K562 (cell line): Measurements from ENCODE around the gene SLCO2A1. TPM values are rescaled to one million over a fixed set of nuclear protein-coding genes. Genes with fewer than 3 reads are reported as not detected.

Experiments used
- ATAC-seq: fragments of 200-7000 bp; cut with Tn5 transposase; 3 replicates; pipeline ENCODE4 v1.9.1; 2020; ENCODE audit warnings: moderate library complexity
- BruUV-seq: library from RNA; stranded (reverse); fragments of 400-500 nt; replicated peaks from 2 replicates; lab custom pipeline; 2021; lab: Mats Ljungman, UMichigan
- CTCF ChIA-PET: fragments of 300-600 bp; formaldehyde crosslinking; extraction: SDS; loops from one replicate; lab custom pipeline; 2021; ENCODE audit warnings: low intra/inter-chr PET ratio; lab: Yijun Ruan, JAX
- POLR2A ChIA-PET: fragments of 300-600, 350-650 bp; sonication (Branson Sonifier 250); formaldehyde crosslinking; extraction: SDS; loops from one replicate; lab custom pipeline; 2021; ENCODE audit warnings: antibody characterized with exemption, inconsistent platforms; lab: Yijun Ruan, JAX
- DNase-seq, 4 experiments: peaks; one replicate each; pipeline versions ENCODE4 v3.0.0 to v3.0.0-alpha.2; 2011 to 2018; ENCODE audit warnings: low spot score in 3 of 4, mixed read lengths in 3 of 4; ENCODE audit errors: extremely low read depth in 1 of 4
- FAIRE-seq: peaks from 2 replicates; lab custom pipeline; 2011; peaks lifted over from hg19 to GRCh38; lab: Jason Lieb, UNC
- H2AFZ ChIP-seq: 2 replicates; pipeline ENCODE4 v1.6.0; 2011; ENCODE audit warnings: low read depth, low read length, control low read depth, inconsistent platforms
- H3K27ac ChIP-seq: fragments of 200-600 bp; 3 replicates; pipeline ENCODE4 v1.8.0; 2011; ENCODE audit warnings: low read depth, mild to moderate bottlenecking, control low read depth, inconsistent platforms, low read length, moderate library complexity, mixed read lengths; ENCODE audit errors: extremely low read depth
- H3K27me3 ChIP-seq, 2 experiments: fragments of 300-600 bp in 1 of 2; 2 replicates in 1 of 2; 3 replicates in 1 of 2; pipeline versions ENCODE4 v1.6.0 to v1.8.0; 2011; ENCODE audit warnings: inconsistent platforms in 2 of 2, low read length in 2 of 2, mild to moderate bottlenecking in 1 of 2, mixed read lengths in 1 of 2, moderate library complexity in 1 of 2; ENCODE audit not compliant: control insufficient read depth in 2 of 2, insufficient read depth in 2 of 2
- H3K36me3 ChIP-seq: fragments of 300-600 bp; 3 replicates; pipeline ENCODE4 v1.8.0; 2011; ENCODE audit warnings: mild to moderate bottlenecking, low read length, inconsistent platforms; ENCODE audit not compliant: control insufficient read depth, insufficient read depth
- H3K4me1 ChIP-seq, 2 experiments: fragments of 200-600 bp in 1 of 2; replicated peaks in 1 of 2; 2 replicates in 1 of 2; 3 replicates in 1 of 2; pipeline versions ENCODE4 v1.5.1 to v1.8.0; 2011; ENCODE audit warnings: inconsistent platforms in 2 of 2, low read length in 2 of 2, mild to moderate bottlenecking in 1 of 2, mixed read lengths in 1 of 2, moderate library complexity in 1 of 2; ENCODE audit not compliant: control insufficient read depth in 2 of 2, insufficient read depth in 2 of 2
- H3K4me2 ChIP-seq: 2 replicates; pipeline ENCODE4 v1.6.1; 2011; ENCODE audit warnings: low read length, control low read depth, inconsistent platforms, mixed read lengths; ENCODE audit not compliant: insufficient read depth
- H3K4me3 ChIP-seq: fragments of 200-600 bp; sonication (generic), shearing (Covaris generic); 2 replicates; pipeline ENCODE4 v1.5.1; 2016; ENCODE audit warnings: control low read depth, inconsistent platforms
- H3K79me2 ChIP-seq: fragments of 200-600 bp; 3 replicates; pipeline ENCODE4 v1.8.0; 2011; ENCODE audit warnings: low read length, inconsistent platforms; ENCODE audit not compliant: control insufficient read depth, insufficient read depth
- H3K9ac ChIP-seq, 2 experiments: 2 replicates each; pipeline versions ENCODE4 v1.6.0 to v1.6.1; 2011; ENCODE audit warnings: low read depth in 2 of 2, low read length in 2 of 2, control low read depth in 1 of 2, inconsistent platforms in 1 of 2, mild to moderate bottlenecking in 1 of 2, mixed read lengths in 1 of 2; ENCODE audit not compliant: insufficient read depth in 1 of 2
- H3K9me1 ChIP-seq: one replicate; pipeline ENCODE4 v1.6.0; 2011; ENCODE audit warnings: inconsistent platforms, mild to moderate bottlenecking, low read length, moderate library complexity; ENCODE audit not compliant: control insufficient read depth, insufficient read depth
- H3K9me3 ChIP-seq: replicated peaks from 2 replicates; pipeline ENCODE4 v1.5.1; 2011; ENCODE audit warnings: low read depth, low read length, inconsistent platforms; ENCODE audit not compliant: control insufficient read depth, insufficient read depth
- H4K20me1 ChIP-seq: replicated peaks from 2 replicates; pipeline ENCODE4 v1.6.1; 2011; ENCODE audit warnings: low read length, inconsistent platforms, mixed read lengths; ENCODE audit not compliant: control insufficient read depth, insufficient read depth
- ETV6 ChIP-seq, 3 experiments: fragments of 150-350 bp in 1 of 3; sonication (generic) in 1 of 3; formaldehyde crosslinking in 1 of 3; IDR thresholded peaks; 2 replicates each; pipeline versions ENCODE4 v1.6.1 to v1.8.0; 2014 to 2022; ENCODE audit warnings: borderline replicate concordance in 2 of 3, low read depth in 2 of 3, antibody characterized with exemption in 1 of 3, low read length in 1 of 3, mild to moderate bottlenecking in 1 of 3, missing genetic modification reagents in 1 of 3
- FOXJ3 ChIP-seq: sonication (generic); formaldehyde crosslinking; IDR thresholded peaks from 2 replicates; pipeline ENCODE4 v1.4.0; 2020; ENCODE audit warnings: mild to moderate bottlenecking, missing genetic modification reagents
- FOXK2 ChIP-seq, 2 experiments: fragments of 450-650 bp; IDR thresholded peaks in 1 of 2; conservative IDR thresholded peaks in 1 of 2; 2 replicates each; pipeline ENCODE4 v1.6.1; 2016; ENCODE audit warnings: low read depth in 2 of 2, mild to moderate bottlenecking in 1 of 2
- SP1 ChIP-seq: sonication (generic); formaldehyde crosslinking; IDR thresholded peaks from 2 replicates; pipeline ENCODE4 v1.8.1; 2022; ENCODE audit warnings: mild to moderate bottlenecking, missing genetic modification reagents
- TAL1 ChIP-seq: fragments of 450-650 bp; IDR thresholded peaks from 2 replicates; pipeline ENCODE4 v1.6.1; 2016; ENCODE audit warnings: mild to moderate bottlenecking
- ZNF24 ChIP-seq: fragments of 450-650 bp; IDR thresholded peaks from 2 replicates; pipeline ENCODE4 v1.6.1; 2016
- WGBS: fragments of 100-300 bp; shearing (Covaris generic); methylation state at CpG from one replicate; pipeline ENCODE4 v1.1.6; 2016; ENCODE audit warnings: low coverage, mixed read lengths; ENCODE audit not compliant: insufficient coverage; ENCODE audit errors: missing lambda C conversion rate; 5-methylcytosine and 5-hydroxymethylcytosine counted together
- in situ Hi-C: fragments of 300-500 bp; cut with MboI; formaldehyde crosslinking; loops from 4 replicates; pipeline ENCODE4 v1.15.0; 2018; ENCODE audit warnings: inconsistent platforms, mixed read lengths
- intact Hi-C: fragments of 100-400 bp; cut with micrococcal nuclease; formaldehyde crosslinking; loops from 2 replicates; pipeline ENCODE4 v1.14.2; 2022
- polyA plus RNA-seq, 8 experiments: library from polyadenylated mRNA; depleted of rRNA in 4 of 8; stranded (reverse) in 5 of 8; unstranded in 3 of 8; fragments of >200 nt; fragmentation: Nextera tagmentation in 2 of 8; fragmentation: Illumina TruSeq in 1 of 8; extraction: Ambion mirVana in 2 of 8; extraction: Trizol in 1 of 8; gene quantifications; 2 replicates each; pipeline versions ENCODE4 v1.2.1 to v1.2.3, GENCODE V29; 2011 to 2014; ENCODE audit warnings: inconsistent platforms in 1 of 8, missing spikeins in 1 of 8
- total RNA-seq, 7 experiments: library from RNA; depleted of rRNA in 6 of 7; stranded (reverse); fragments of >200 nt in 6 of 7; fragmentation: Illumina TruSeq in 2 of 7; extraction: Trizol in 2 of 7; gene quantifications; 2 replicates each; pipeline versions ENCODE4 v1.2.1 to v1.2.3, GENCODE V29; 2011 to 2021; ENCODE audit warnings: low replicate concordance in 1 of 7
- TF ChIP-seq, protein P1 (sequence below): fragments of 450-650 bp; IDR thresholded peaks from 2 replicates; pipeline ENCODE4 v1.6.1; 2016; ENCODE audit warnings: low read depth
- TF ChIP-seq, protein P2 (sequence below): sonication (generic); formaldehyde crosslinking; IDR thresholded peaks from 2 replicates; pipeline ENCODE4 v1.8.1; 2023; ENCODE audit warnings: missing genetic modification reagents, mild to moderate bottlenecking, borderline replicate concordance

Gene SLCO2A1
- total and polyA plus RNA-seq, 9 of the 15 experiments (the other 6 are each of a cell fraction or from before 2014, with no cell fraction given), result 0.16 to 1.0 TPM; not detected in 7

DNA sequence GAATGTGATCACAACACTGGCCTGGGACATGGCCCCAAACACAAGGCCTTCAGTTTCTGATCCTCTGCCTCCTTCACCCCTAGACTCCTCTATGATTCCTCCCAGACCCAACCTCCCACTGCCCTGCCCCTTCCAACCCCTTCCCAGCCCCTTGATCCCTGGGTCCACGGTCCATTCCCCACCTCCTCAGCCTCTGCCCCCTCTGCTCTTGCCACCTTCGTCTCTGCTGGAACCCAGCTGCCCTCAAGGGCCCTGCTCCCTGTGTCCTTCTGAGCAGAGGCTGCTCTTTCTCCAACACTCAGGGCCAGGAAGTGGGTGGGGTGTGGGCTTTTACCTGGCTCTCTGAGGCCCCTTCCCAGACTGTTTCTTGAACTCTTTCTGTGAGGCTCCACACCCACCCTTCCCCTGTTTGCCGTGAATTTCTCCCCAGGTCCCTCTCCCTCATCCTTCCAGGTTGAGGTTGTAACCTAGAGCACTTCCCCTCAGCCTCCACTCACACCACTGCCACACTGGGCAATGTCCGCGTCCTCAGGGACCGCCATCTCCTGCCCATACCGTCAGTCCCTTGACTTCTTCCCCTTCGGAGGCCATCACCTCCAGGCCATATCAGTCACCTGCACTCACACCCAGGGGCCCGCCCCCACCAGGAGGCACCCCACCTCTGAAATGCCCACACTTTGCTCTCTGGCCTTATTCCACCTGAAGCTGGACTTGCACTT lies 18.7 kb upstream of the SLCO2A1 start:
- no peaks in the 10 kb centered on the region for H3K36me3 ChIP-seq
- no peaks in the 10 kb centered on the region for H3K9me3 ChIP-seq
- H3K4me1 ChIP-seq, result no peaks in the 10 kb centered on the region; a peak in 1 of 5 replicates
- CTCF ChIA-PET, result no interaction called here
- FAIRE-seq, result no peak
- DNase-seq, result no peak
- no peak overlapping the region for H3K9ac ChIP-seq
- no peaks in the 10 kb centered on the region for H3K9me1 ChIP-seq
- H3K79me2 ChIP-seq, result no peaks in the 10 kb centered on the region
- no peaks in the 10 kb centered on the region for H3K27me3 ChIP-seq
- BruUV-seq, result no TSS peak
- no peaks in the 10 kb centered on the region for H4K20me1 ChIP-seq
- POLR2A ChIA-PET, result no interaction called here
- H2AFZ ChIP-seq, result no peak overlapping the region
- H3K27ac ChIP-seq, result no peak overlapping the region
- WGBS, result 0% methylated on average over 7 of the region's 9 CpGs
- H3K4me3 ChIP-seq, result no peak overlapping the region
- intact Hi-C loops (no loop called here), in situ Hi-C loops (no loop called here)
- H3K4me2 ChIP-seq, result no peak overlapping the region
- ATAC-seq, result no peak
- TF ChIP-seq FOXJ3 (CRISPR knock-in tag) (no peak), SP1 (no peak), TAL1 (no peak), FOXK2 (conservative IDR thresholded peaks at IDR 0.05 in 1 of 2, IDR thresholded peaks at IDR 0.05 in 1 of 2; ENCODE audit: low read depth in 2 of 2) (no peak), ETV6 (IDR thresholded peaks at IDR 0.05; ENCODE audit: borderline replicate concordance in 1 of 2, low read depth in 2 of 2, low read length in 1 of 2) (no peak), ETV6 (CRISPR knock-in tag; IDR thresholded peaks at IDR 0.05; ENCODE audit: borderline replicate concordance) (no peak), ZNF24 (no peak)
- TF ChIP-seq, protein P1, sequence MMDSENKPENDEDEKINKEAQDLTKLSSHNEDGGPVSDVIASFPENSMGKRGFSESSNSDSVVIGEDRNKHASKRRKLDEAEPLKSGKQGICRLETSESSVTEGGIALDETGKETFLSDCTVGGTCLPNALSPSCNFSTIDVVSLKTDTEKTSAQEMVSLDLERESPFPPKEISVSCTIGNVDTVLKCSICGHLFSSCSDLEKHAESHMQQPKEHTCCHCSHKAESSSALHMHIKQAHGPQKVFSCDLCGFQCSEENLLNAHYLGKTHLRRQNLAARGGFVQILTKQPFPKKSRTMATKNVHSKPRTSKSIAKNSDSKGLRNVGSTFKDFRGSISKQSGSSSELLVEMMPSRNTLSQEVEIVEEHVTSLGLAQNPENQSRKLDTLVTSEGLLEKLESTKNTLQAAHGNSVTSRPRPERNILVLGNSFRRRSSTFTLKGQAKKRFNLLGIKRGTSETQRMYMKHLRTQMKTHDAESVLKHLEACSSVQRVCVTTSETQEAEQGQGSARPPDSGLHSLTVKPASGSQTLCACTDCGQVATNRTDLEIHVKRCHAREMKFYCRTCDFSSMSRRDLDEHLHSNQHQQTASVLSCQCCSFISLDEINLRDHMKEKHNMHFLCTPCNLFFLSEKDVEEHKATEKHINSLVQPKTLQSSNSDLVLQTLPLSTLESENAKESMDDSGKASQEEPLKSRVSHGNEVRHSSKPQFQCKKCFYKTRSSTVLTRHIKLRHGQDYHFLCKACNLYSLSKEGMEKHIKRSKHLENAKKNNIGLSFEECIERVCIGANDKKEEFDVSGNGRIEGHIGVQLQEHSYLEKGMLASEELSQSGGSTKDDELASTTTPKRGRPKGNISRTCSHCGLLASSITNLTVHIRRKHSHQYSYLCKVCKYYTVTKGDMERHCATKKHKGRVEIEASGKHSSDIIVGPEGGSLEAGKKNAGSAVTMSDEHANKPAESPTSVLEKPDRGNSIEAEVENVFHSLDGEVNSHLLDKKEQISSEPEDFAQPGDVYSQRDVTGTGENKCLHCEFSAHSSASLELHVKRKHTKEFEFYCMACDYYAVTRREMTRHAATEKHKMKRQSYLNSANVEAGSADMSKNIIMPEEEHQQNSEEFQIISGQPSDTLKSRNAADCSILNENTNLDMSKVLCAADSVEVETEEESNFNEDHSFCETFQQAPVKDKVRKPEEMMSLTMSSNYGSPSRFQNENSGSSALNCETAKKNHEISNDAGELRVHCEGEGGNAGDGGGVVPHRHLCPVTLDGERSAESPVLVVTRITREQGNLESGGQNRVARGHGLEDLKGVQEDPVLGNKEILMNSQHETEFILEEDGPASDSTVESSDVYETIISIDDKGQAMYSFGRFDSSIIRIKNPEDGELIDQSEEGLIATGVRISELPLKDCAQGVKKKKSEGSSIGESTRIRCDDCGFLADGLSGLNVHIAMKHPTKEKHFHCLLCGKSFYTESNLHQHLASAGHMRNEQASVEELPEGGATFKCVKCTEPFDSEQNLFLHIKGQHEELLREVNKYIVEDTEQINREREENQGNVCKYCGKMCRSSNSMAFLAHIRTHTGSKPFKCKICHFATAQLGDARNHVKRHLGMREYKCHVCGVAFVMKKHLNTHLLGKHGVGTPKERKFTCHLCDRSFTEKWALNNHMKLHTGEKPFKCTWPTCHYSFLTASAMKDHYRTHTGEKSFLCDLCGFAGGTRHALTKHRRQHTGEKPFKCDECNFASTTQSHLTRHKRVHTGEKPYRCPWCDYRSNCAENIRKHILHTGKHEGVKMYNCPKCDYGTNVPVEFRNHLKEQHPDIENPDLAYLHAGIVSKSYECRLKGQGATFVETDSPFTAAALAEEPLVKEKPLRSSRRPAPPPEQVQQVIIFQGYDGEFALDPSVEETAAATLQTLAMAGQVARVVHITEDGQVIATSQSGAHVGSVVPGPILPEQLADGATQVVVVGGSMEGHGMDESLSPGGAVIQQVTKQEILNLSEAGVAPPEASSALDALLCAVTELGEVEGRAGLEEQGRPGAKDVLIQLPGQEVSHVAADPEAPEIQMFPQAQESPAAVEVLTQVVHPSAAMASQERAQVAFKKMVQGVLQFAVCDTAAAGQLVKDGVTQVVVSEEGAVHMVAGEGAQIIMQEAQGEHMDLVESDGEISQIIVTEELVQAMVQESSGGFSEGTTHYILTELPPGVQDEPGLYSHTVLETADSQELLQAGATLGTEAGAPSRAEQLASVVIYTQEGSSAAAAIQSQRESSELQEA, result no peak
- TF ChIP-seq, protein P2, sequence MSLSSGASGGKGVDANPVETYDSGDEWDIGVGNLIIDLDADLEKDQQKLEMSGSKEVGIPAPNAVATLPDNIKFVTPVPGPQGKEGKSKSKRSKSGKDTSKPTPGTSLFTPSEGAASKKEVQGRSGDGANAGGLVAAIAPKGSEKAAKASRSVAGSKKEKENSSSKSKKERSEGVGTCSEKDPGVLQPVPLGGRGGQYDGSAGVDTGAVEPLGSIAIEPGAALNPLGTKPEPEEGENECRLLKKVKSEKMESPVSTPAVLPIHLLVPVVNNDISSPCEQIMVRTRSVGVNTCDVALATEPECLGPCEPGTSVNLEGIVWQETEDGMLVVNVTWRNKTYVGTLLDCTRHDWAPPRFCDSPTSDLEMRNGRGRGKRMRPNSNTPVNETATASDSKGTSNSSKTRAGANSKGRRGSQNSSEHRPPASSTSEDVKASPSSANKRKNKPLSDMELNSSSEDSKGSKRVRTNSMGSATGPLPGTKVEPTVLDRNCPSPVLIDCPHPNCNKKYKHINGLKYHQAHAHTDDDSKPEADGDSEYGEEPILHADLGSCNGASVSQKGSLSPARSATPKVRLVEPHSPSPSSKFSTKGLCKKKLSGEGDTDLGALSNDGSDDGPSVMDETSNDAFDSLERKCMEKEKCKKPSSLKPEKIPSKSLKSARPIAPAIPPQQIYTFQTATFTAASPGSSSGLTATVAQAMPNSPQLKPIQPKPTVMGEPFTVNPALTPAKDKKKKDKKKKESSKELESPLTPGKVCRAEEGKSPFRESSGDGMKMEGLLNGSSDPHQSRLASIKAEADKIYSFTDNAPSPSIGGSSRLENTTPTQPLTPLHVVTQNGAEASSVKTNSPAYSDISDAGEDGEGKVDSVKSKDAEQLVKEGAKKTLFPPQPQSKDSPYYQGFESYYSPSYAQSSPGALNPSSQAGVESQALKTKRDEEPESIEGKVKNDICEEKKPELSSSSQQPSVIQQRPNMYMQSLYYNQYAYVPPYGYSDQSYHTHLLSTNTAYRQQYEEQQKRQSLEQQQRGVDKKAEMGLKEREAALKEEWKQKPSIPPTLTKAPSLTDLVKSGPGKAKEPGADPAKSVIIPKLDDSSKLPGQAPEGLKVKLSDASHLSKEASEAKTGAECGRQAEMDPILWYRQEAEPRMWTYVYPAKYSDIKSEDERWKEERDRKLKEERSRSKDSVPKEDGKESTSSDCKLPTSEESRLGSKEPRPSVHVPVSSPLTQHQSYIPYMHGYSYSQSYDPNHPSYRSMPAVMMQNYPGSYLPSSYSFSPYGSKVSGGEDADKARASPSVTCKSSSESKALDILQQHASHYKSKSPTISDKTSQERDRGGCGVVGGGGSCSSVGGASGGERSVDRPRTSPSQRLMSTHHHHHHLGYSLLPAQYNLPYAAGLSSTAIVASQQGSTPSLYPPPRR (CRISPR knock-in tag), result no peak
